A549 (cell line): ENCODE measurements around the gene LY86. TPM values are rescaled to one million over a fixed set of nuclear protein-coding genes. Genes with fewer than 3 reads are reported as not detected.

Experiments
- ATAC-seq, 2 experiments: fragments of 200-7000 bp in 1 of 2; fragments of >200 bp in 1 of 2; cut with Nextera tagmentation in 1 of 2; cut with Tn5 transposase in 1 of 2; 3 replicates each; pipeline versions ENCODE4 v1.8.0 to v1.9.1; 2018 to 2020; ENCODE audit warnings: mild to moderate bottlenecking in 1 of 2, moderate library complexity in 1 of 2
- CTCF ChIA-PET: fragments of 300-600 bp; sonication (Branson Sonifier 250); formaldehyde crosslinking; extraction: SDS; loops from one replicate; lab custom pipeline; 2021; ENCODE audit warnings: antibody characterized with exemption, inconsistent platforms; lab: Yijun Ruan, JAX
- POLR2A ChIA-PET: fragments of 350-600 bp; formaldehyde crosslinking; extraction: SDS; loops from one replicate; lab custom pipeline; 2021; ENCODE audit warnings: antibody characterized with exemption, inconsistent platforms; lab: Yijun Ruan, JAX
- DNase-seq, 2 experiments: peaks; one replicate each; pipeline versions ENCODE4 v3.0.0 to v3.0.0-alpha.2; 2011 to 2016; ENCODE audit warnings: low read depth in 1 of 2, low spot score in 1 of 2
- FAIRE-seq: peaks from 2 replicates; lab custom pipeline; 2011; peaks lifted over from hg19 to GRCh38; lab: Jason Lieb, UNC
- H3K27ac ChIP-seq, 2 experiments: fragments of >200 bp; sonication (Bioruptor Twin); formaldehyde crosslinking; 3 replicates each; pipeline ENCODE4 v1.5.1; 2016 to 2017
- H3K4me1 ChIP-seq: fragments of >200 bp; sonication (Bioruptor Twin); formaldehyde crosslinking; 3 replicates; pipeline ENCODE4 v1.6.1; 2016
- H3K4me2 ChIP-seq: fragments of >200 bp; sonication (Bioruptor Twin); formaldehyde crosslinking; 3 replicates; pipeline ENCODE4 v1.6.1; 2016
- H3K4me3 ChIP-seq: fragments of >200 bp; sonication (Bioruptor Twin); formaldehyde crosslinking; 3 replicates; pipeline ENCODE4 v1.5.1; 2016
- H3K9me3 ChIP-seq: fragments of >200 bp; sonication (Bioruptor Twin); formaldehyde crosslinking; 3 replicates; pipeline ENCODE4 v1.6.1; 2016
- CBX8 ChIP-seq: fragments of 200-600 bp; sonication (generic); IDR thresholded peaks from 2 replicates; pipeline ENCODE4 v1.6.1; 2016
- CHD4 ChIP-seq: fragments of 200-600 bp; sonication (generic); IDR thresholded peaks from 2 replicates; pipeline ENCODE4 v1.6.1; 2016; ENCODE audit warnings: antibody characterized with exemption, mild to moderate bottlenecking, borderline replicate concordance
- FOXS1 ChIP-seq: fragments of 250-450 bp; sonication (Bioruptor Pico); IDR thresholded peaks from 2 replicates; pipeline ENCODE4 v1.5.0; 2020; ENCODE audit warnings: mild to moderate bottlenecking, moderate library complexity
- MAZ ChIP-seq: fragments of 150-350 bp; IDR thresholded peaks from 2 replicates; pipeline ENCODE4 v1.6.1; 2014; ENCODE audit warnings: antibody characterized with exemption, low read depth, low read length, borderline replicate concordance
- NPAS2 ChIP-seq: fragments of 250-450 bp; sonication (Bioruptor Pico); IDR thresholded peaks from 2 replicates; pipeline ENCODE4 v1.8.0; 2022; ENCODE audit warnings: mild to moderate bottlenecking, moderate library complexity, borderline replicate concordance
- RAD21 ChIP-seq, 2 experiments: fragments of >200 bp in 1 of 2; sonication (Bioruptor Twin) in 1 of 2; formaldehyde crosslinking in 1 of 2; IDR thresholded peaks in 1 of 2; conservative IDR thresholded peaks in 1 of 2; 2 replicates in 1 of 2; 3 replicates in 1 of 2; pipeline ENCODE4 v1.6.1; 2012 to 2018; ENCODE audit warnings: inconsistent platforms in 1 of 2
- RNF2 ChIP-seq: fragments of 200-600 bp; sonication (generic); IDR thresholded peaks from 2 replicates; pipeline ENCODE4 v1.6.1; 2016; ENCODE audit warnings: low read depth, mild to moderate bottlenecking, antibody characterized with exemption, moderate library complexity, borderline replicate concordance
- SMC3 ChIP-seq: fragments of >200 bp; sonication (Bioruptor Twin); formaldehyde crosslinking; IDR thresholded peaks from 3 replicates; pipeline ENCODE4 v1.6.1; 2018; ENCODE audit warnings: inconsistent platforms
- SREBF2 ChIP-seq: fragments of 450-650 bp; IDR thresholded peaks from 2 replicates; pipeline ENCODE4 v1.6.1; 2014; ENCODE audit warnings: mild to moderate bottlenecking, moderate library complexity
- ZC3H11A ChIP-seq: fragments of 450-650 bp; IDR thresholded peaks from 2 replicates; pipeline ENCODE4 v1.6.1; 2014; ENCODE audit warnings: antibody characterized with exemption, mild to moderate bottlenecking
- WGBS: methylation state at CpG from one replicate; pipeline ENCODE4 v1.1.6; 2017; ENCODE audit errors: missing lambda C conversion rate; 5-methylcytosine and 5-hydroxymethylcytosine counted together
- polyA plus RNA-seq, 4 experiments: library from polyadenylated mRNA; depleted of rRNA in 3 of 4; stranded (reverse); fragments of >200 nt; fragmentation: RNase III in 1 of 4; extraction: RNeasy Plus Mini Kit Qiagen cat#74134 plus additional on column Dnase treatment in 1 of 4; gene quantifications; 2 replicates in 3 of 4; 3 replicates in 1 of 4; pipeline ENCODE4 v1.2.3, GENCODE V29; 2011 to 2017
- TF ChIP-seq, protein P1 (sequence below): fragments of 250-450 bp; sonication (Bioruptor Pico); IDR thresholded peaks from 2 replicates; pipeline ENCODE4 v1.5.0; 2021; ENCODE audit warnings: mild to moderate bottlenecking, moderate library complexity, borderline replicate concordance
- TF ChIP-seq, protein P2 (sequence below): fragments of 250-450 bp; sonication (Bioruptor Pico); IDR thresholded peaks from 2 replicates; pipeline ENCODE4 v1.5.0; 2020; ENCODE audit warnings: low read depth, mild to moderate bottlenecking, moderate library complexity
- TF ChIP-seq, protein P3 (sequence below): fragments of >200 bp; sonication (Bioruptor Twin); formaldehyde crosslinking; IDR thresholded peaks from 2 replicates; pipeline ENCODE4 v1.6.1; 2016
- TF ChIP-seq, protein P4 (sequence below): fragments of >200 bp; sonication (Bioruptor Twin); formaldehyde crosslinking; IDR thresholded peaks from 3 replicates; pipeline ENCODE4 v1.5.1; 2016

Gene LY86
- polyA plus RNA-seq, 2 of the 4 experiments (the other 2 are of a cell fraction) = not detected

DNA sequence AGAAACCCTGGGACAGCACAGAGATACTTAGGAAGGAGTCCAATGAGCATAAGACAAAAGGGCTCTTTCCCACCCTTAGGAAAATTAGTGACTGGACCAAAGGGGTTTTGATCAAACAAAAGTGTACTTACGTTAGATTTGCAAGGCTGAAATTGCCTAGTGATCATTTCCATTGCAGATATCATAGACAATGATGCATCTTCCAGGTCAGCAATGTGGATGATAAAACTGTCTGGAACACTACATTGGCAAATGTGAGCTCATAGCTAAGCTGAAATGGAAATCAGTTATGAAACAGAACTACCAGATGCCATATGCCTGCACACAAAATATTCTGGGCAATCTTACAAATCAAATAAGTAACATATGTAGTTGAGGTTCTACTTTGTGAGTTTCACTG lies 34.0 kb downstream of the LY86 start:
- H3K4me1 ChIP-seq = no peaks in the 10 kb centered on the region
- 24% methylated on average over 1 of the region's 1 CpG for WGBS
- H3K4me2 ChIP-seq = no peak overlapping the region
- no peak overlapping the region for H3K27ac ChIP-seq
- TF ChIP-seq SMC3 = no peak
- no peaks in the 10 kb centered on the region for H3K9me3 ChIP-seq
- ChIA-PET CTCF (no interaction called here), POLR2A (no interaction called here)
- no peak for FAIRE-seq
- ATAC-seq = no peak
- no peak for DNase-seq
- no peak overlapping the region for H3K4me3 ChIP-seq

DNA sequence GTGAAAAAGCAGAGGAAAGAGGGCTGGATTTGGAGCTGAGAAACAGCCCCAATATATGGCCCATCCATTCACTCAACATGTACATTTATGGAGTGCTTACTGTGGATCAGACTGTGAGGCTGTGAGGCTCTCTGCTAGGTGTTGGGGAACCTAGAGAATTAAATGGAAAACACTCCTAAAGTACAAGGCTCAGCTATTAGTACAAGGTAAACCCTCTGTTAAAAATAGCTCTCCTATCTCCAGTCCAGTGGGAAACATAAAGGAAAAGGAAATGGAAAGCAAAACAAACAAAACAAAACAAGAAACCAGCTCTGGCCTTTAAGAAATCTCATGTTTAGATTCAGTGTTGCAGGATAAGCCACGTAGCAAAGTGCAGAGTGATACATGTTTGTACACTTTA lies 35.0 kb downstream of the LY86 start:
- no peaks in the 10 kb centered on the region for H3K4me1 ChIP-seq
- ChIA-PET POLR2A (no interaction called here), CTCF (no interaction called here)
- no peak overlapping the region for H3K4me2 ChIP-seq
- H3K9me3 ChIP-seq = no peaks in the 10 kb centered on the region
- no peak for DNase-seq
- FAIRE-seq = no peak
- no peak for ATAC-seq
- no peak overlapping the region for H3K4me3 ChIP-seq
- H3K27ac ChIP-seq = no peak overlapping the region
- TF ChIP-seq, protein P1, sequence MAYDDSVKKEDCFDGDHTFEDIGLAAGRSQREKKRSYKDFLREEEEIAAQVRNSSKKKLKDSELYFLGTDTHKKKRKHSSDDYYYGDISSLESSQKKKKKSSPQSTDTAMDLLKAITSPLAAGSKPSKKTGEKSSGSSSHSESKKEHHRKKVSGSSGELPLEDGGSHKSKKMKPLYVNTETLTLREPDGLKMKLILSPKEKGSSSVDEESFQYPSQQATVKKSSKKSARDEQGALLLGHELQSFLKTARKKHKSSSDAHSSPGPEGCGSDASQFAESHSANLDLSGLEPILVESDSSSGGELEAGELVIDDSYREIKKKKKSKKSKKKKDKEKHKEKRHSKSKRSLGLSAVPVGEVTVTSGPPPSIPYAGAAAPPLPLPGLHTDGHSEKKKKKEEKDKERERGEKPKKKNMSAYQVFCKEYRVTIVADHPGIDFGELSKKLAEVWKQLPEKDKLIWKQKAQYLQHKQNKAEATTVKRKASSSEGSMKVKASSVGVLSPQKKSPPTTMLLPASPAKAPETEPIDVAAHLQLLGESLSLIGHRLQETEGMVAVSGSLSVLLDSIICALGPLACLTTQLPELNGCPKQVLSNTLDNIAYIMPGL (CRISPR knock-in tag) = no peak
- TF ChIP-seq RAD21 (conservative IDR thresholded peaks at IDR 0.05 in 1 of 2, IDR thresholded peaks at IDR 0.05 in 1 of 2) (no peak), SREBF2 (no peak), FOXS1 (CRISPR knock-in tag) (no peak), CBX8 (no peak), RNF2 (no peak), MAZ (no peak), CHD4 (no peak), NPAS2 (CRISPR knock-in tag) (no peak)
- TF ChIP-seq, protein P2, sequence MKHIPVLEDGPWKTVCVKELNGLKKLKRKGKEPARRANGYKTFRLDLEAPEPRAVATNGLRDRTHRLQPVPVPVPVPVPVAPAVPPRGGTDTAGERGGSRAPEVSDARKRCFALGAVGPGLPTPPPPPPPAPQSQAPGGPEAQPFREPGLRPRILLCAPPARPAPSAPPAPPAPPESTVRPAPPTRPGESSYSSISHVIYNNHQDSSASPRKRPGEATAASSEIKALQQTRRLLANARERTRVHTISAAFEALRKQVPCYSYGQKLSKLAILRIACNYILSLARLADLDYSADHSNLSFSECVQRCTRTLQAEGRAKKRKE (CRISPR knock-in tag) = no peak
- TF ChIP-seq, protein P3, sequence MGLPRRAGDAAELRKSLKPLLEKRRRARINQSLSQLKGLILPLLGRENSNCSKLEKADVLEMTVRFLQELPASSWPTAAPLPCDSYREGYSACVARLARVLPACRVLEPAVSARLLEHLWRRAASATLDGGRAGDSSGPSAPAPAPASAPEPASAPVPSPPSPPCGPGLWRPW = no peak
- WGBS = 0% methylated on average over 1 of the region's 1 CpG

DNA sequence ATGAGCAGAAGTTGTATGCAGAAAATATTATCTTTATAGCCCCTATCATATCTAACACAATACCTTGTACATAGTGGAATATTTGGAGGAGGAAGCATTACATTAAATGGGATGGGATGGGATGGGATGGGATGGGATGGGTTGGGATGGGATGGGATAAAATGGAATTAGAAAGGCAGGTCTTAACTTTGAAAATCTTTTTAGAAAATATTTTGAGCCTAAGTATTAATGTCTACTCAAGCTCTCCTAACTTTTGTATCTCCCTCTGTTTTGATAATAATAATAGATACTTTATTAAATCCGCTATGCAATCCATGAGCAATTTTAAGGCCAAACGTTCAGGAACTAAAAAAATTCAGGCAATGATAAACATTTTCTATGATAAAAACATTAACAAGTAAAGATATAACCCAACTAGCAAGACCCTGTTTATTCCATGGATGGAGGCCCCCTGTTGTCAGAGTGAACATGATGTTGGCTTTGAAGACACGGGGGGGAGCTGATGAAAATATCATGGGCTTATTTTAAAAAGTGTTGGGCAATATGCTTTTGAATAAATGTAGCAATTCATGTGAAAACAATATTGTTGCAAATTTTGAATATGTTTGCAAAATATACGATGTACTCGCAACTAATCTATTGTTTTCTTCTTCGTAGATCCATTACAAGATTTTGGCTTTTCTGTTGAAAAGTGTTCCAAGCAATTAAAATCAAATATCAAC lies 35.9 kb downstream of the LY86 start:
- Histone ChIP-seq H3K4me2 (no peak overlapping the region), H3K9me3 (no peaks in the 10 kb centered on the region), H3K4me3 (no peak overlapping the region), H3K4me1 (no peaks in the 10 kb centered on the region), H3K27ac (no peak overlapping the region)
- TF ChIP-seq ZC3H11A (no peak), NPAS2 (CRISPR knock-in tag) (no peak)
- TF ChIP-seq, protein P4, sequence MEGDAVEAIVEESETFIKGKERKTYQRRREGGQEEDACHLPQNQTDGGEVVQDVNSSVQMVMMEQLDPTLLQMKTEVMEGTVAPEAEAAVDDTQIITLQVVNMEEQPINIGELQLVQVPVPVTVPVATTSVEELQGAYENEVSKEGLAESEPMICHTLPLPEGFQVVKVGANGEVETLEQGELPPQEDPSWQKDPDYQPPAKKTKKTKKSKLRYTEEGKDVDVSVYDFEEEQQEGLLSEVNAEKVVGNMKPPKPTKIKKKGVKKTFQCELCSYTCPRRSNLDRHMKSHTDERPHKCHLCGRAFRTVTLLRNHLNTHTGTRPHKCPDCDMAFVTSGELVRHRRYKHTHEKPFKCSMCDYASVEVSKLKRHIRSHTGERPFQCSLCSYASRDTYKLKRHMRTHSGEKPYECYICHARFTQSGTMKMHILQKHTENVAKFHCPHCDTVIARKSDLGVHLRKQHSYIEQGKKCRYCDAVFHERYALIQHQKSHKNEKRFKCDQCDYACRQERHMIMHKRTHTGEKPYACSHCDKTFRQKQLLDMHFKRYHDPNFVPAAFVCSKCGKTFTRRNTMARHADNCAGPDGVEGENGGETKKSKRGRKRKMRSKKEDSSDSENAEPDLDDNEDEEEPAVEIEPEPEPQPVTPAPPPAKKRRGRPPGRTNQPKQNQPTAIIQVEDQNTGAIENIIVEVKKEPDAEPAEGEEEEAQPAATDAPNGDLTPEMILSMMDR = no peak
- WGBS = 31% methylated on average over 6 of the region's 6 CpGs
- CTCF ChIA-PET = no interaction called here
- FAIRE-seq (no peak), DNase-seq (no peak), ATAC-seq (no peak)
- POLR2A ChIA-PET = no interaction called here
